Activated CD8-positive, alpha-beta T cell treated with anti-CD3 and anti-CD28 coated beads for 36 hours (primary cell): Measurements from ENCODE around the gene HMX1. TPM values are rescaled to one million over a fixed set of nuclear protein-coding genes. Genes with fewer than 3 reads are reported as not detected.
A peak's percentile ranks its signal among the peaks of the same experiment; 100 is the strongest.

Source experiments
- ATAC-seq: fragments of 200-7000 bp; cut with Tn5 transposase; one replicate; pipeline ENCODE4 v1.10.0; 2021; ENCODE audit warnings: mild to moderate bottlenecking, moderate library complexity
- CTCF ChIA-PET: fragments of 350-600 bp; sonication (Branson Sonifier 250); formaldehyde crosslinking; loops from one replicate; lab custom pipeline; 2021; ENCODE audit warnings: antibody characterized with exemption; lab: Charles Lee
- POLR2A ChIA-PET: fragments of 350-600 bp; sonication (Branson Sonifier 250); formaldehyde crosslinking; loops from one replicate; lab custom pipeline; 2021; ENCODE audit warnings: antibody characterized with exemption; lab: Charles Lee
- DNase-seq: peaks from one replicate; pipeline ENCODE4 v3.0.0-alpha.2; 2020
- H3K27ac Mint-ChIP-seq: one replicate; pipeline ENCODE4 v1.8.0; 2021; ENCODE audit warnings: mild to moderate bottlenecking, mixed read lengths
- H3K27me3 Mint-ChIP-seq: one replicate; pipeline ENCODE4 v1.8.0; 2021; ENCODE audit warnings: mixed read lengths
- H3K36me3 Mint-ChIP-seq: one replicate; pipeline ENCODE4 v1.8.0; 2021; ENCODE audit warnings: low read depth, mixed read lengths
- H3K4me1 Mint-ChIP-seq: one replicate; pipeline ENCODE4 v1.8.0; 2021; ENCODE audit warnings: low read depth, mixed read lengths
- H3K4me3 Mint-ChIP-seq: one replicate; pipeline ENCODE4 v1.8.0; 2021; ENCODE audit warnings: mild to moderate bottlenecking, moderate library complexity, mixed read lengths
- H3K9me3 Mint-ChIP-seq: one replicate; pipeline ENCODE4 v1.8.0; 2021; ENCODE audit warnings: mixed read lengths
- CTCF ChIP-seq: fragments of 200-600 bp; IDR thresholded peaks from one replicate; pipeline ENCODE4 v1.8.0; 2022; ENCODE audit warnings: antibody characterized with exemption, mild to moderate bottlenecking
- intact Hi-C: fragments of 100-400 bp; cut with micrococcal nuclease; formaldehyde crosslinking; loops from one replicate; pipeline ENCODE4 v1.10.0; 2022
- total RNA-seq, 2 experiments: library from RNA; stranded (reverse); gene quantifications; one replicate each; pipeline ENCODE4 v1.2.3, GENCODE V29; 2021

HMX1 gene
- total RNA-seq, 2 experiments from 2014 or later = not detected

- peak; percentile 74 for DNase-seq
- peaks cover 4% of the 10 kb centered on the region for H3K9me3 Mint-ChIP-seq
Observed at GRCh38 chr4:8917868-8918783, 46.5 kb upstream of the HMX1 start.

GRCh38 chr4:8917321-8917811 is 45.7 kb upstream of the HMX1 start:
- ChIA-PET POLR2A (interaction anchor here (1.1 kb wide), 1 partner anchor 237 kb away, joined by 4 read pairs; no protein-coding TSS in a partner anchor), CTCF (interaction anchor here (0.6 to 1.5 kb wide), 10 partner anchors 8 to 449 kb away, joined by 3 to 7 read pairs (median 3); no protein-coding TSS in a partner anchor)
- no peak for TF ChIP-seq CTCF
- intact Hi-C loops = loop anchor here (10.0 kb wide), 2 partner anchors 233 to 313 kb away; no protein-coding TSS in a partner anchor
- Mint-ChIP-seq H3K4me3 (no peak overlapping the region), H3K9me3 (no peaks in the 10 kb centered on the region), H3K27ac (no peak overlapping the region), H3K4me1 (no peaks in the 10 kb centered on the region), H3K27me3 (peaks cover 1% of the 10 kb centered on the region), H3K36me3 (no peaks in the 10 kb centered on the region)
- ATAC-seq = no peak
- DNase-seq = no peak

More at GRCh38 chr4:8917868-8918783, 46.5 kb upstream of the HMX1 start:
- peak; percentile 91 for ATAC-seq
- ChIA-PET CTCF (interaction anchor here (0.6 to 1.5 kb wide), 13 partner anchors 9 to 450 kb away, joined by 3 to 7 read pairs (median 3); no protein-coding TSS in a partner anchor), POLR2A (no interaction called here)
- intact Hi-C loops = loop anchor here (10.0 kb wide), 2 partner anchors 233 to 313 kb away; no protein-coding TSS in a partner anchor
- Mint-ChIP-seq H3K36me3 (no peaks in the 10 kb centered on the region), H3K4me3 (no peak overlapping the region), H3K27ac (no peak overlapping the region), H3K27me3 (peaks cover 1% of the 10 kb centered on the region), H3K4me1 (no peaks in the 10 kb centered on the region)
- TF ChIP-seq CTCF = peak; percentile 83

- ChIA-PET POLR2A (interaction anchor here (1.1 kb wide), 1 partner anchor 236 kb away, joined by 4 read pairs; no protein-coding TSS in a partner anchor), CTCF (interaction anchor here (1.0 to 1.5 kb wide), 5 partner anchors 30 to 448 kb away, joined by 3 read pairs; no protein-coding TSS in a partner anchor)
- Mint-ChIP-seq H3K36me3 (no peaks in the 10 kb centered on the region), H3K27ac (no peak overlapping the region), H3K4me3 (no peak overlapping the region), H3K4me1 (no peaks in the 10 kb centered on the region), H3K9me3 (no peaks in the 10 kb centered on the region), H3K27me3 (peaks cover 1% of the 10 kb centered on the region)
- no peak for TF ChIP-seq CTCF
- DNase-seq (no peak), ATAC-seq (no peak)
- intact Hi-C loops = loop anchor here (10.0 kb wide), 2 partner anchors 232 to 312 kb away; no protein-coding TSS in a partner anchor
Observed at GRCh38 chr4:8916906-8917305, 45.3 kb upstream of the HMX1 start.

GRCh38 chr4:8916351-8916885 is 44.8 kb upstream of the HMX1 start:
- intact Hi-C loops = loop anchor here (10.0 kb wide), 2 partner anchors 232 to 312 kb away; no protein-coding TSS in a partner anchor
- H3K36me3 Mint-ChIP-seq = no peaks in the 10 kb centered on the region

More at GRCh38 chr4:8916351-8916885, 44.8 kb upstream of the HMX1 start:
- Mint-ChIP-seq H3K4me1 (no peaks in the 10 kb centered on the region), H3K9me3 (no peaks in the 10 kb centered on the region), H3K4me3 (no peak overlapping the region), H3K27ac (no peak overlapping the region), H3K27me3 (peaks cover 1% of the 10 kb centered on the region)
- ChIA-PET POLR2A (interaction anchor here (1.1 kb wide), 1 partner anchor 236 kb away, joined by 4 read pairs; no protein-coding TSS in a partner anchor), CTCF (interaction anchor here (0.9 to 1.5 kb wide), 6 partner anchors 29 to 309 kb away, joined by 3 to 4 read pairs (median 3); no protein-coding TSS in a partner anchor)
- DNase-seq = no peak
- no peak for TF ChIP-seq CTCF
- ATAC-seq = no peak
